Omental fat pad (tissue), 4 donors: ENCODE results near the gene CHTOP. TPM values are rescaled to one million over a fixed set of nuclear protein-coding genes. Genes with fewer than 3 reads are reported as not detected.
A peak's percentile ranks its signal among the peaks of the same experiment; 100 is the strongest.

Experiments used
- ATAC-seq: fragments of 150-250 bp; one replicate; pipeline ENCODE4 v1.9.1; 2016; ENCODE audit warnings: mild to moderate bottlenecking, moderate library complexity; ENCODE audit not compliant: low FRiP score
- DNase-seq: peaks from one replicate; pipeline ENCODE4 v3.0.0-alpha.2; 2019; ENCODE audit warnings: low spot score
- CTCF ChIP-seq, 3 donors: fragments of 450-650 bp; IDR thresholded peaks; one replicate each; pipeline ENCODE4 v1.5.1; 2016 to 2017; ENCODE audit warnings: antibody characterized with exemption in 3 of 3, mild to moderate bottlenecking in 3 of 3, moderate library complexity in 2 of 3
- total RNA-seq, 4 donors: library from RNA; depleted of rRNA; stranded (reverse); fragments of >200 nt; gene quantifications; one replicate each; pipeline ENCODE4 v1.1.0, GENCODE V29; 2016

CHTOP gene
- total RNA-seq, 4 donors from 2014 or later = 31.4 to 63.5 (median 53.7) TPM

- no peak for TF ChIP-seq CTCF (IDR thresholded peaks at IDR 0.05)
- no peak for DNase-seq
- ATAC-seq = peak; percentile 67
Measured at GRCh38 chr1:153626904-153627714, 6.8 kb upstream of the CHTOP start, which contains the start of gene S100A13. Gene S100A13, minus strand, starts transcription at chr1:153627505. Its CDS starts 1,033 bp downstream, at chr1:153626472.

- ATAC-seq (no peak), DNase-seq (no peak)
- no peak for TF ChIP-seq CTCF (IDR thresholded peaks at IDR 0.05)
Measured at GRCh38 chr1:153627715-153628626, 5.9 kb upstream of the CHTOP start, which contains the start of gene S100A1. Gene S100A1, plus strand, starts transcription at chr1:153628434. Its CDS starts 2,088 bp downstream, at chr1:153630522.

- TF ChIP-seq CTCF (IDR thresholded peaks at IDR 0.05) = no peak
- DNase-seq (no peak), ATAC-seq (no peak)
Measured at GRCh38 chr1:153628638-153629342, 5.1 kb upstream of the CHTOP start.

GRCh38 chr1:153629343-153629665, 4.6 kb upstream of the CHTOP start:
- ATAC-seq = no peak
- DNase-seq = no peak
- no peak for TF ChIP-seq CTCF (IDR thresholded peaks at IDR 0.05)

- no peak for TF ChIP-seq CTCF (IDR thresholded peaks at IDR 0.05)
- no peak for ATAC-seq
- no peak for DNase-seq
Measured at GRCh38 chr1:153629971-153630370, 3.9 kb upstream of the CHTOP start.

GRCh38 chr1:153630384-153630783, 3.5 kb upstream of the CHTOP start:
- ATAC-seq (no peak), DNase-seq (no peak)
- TF ChIP-seq CTCF (IDR thresholded peaks at IDR 0.05) = no peak
